IPS-NIHi7 (cell line): Measurements from ENCODE around the gene DCAF4L1.

ENCODE experiments used
- DNase-seq: peaks from one replicate; pipeline ENCODE4 v3.0.0; 2012; ENCODE audit warnings: mixed read lengths; ENCODE audit errors: extremely low spot score

DCAF4L1 gene, protein sequence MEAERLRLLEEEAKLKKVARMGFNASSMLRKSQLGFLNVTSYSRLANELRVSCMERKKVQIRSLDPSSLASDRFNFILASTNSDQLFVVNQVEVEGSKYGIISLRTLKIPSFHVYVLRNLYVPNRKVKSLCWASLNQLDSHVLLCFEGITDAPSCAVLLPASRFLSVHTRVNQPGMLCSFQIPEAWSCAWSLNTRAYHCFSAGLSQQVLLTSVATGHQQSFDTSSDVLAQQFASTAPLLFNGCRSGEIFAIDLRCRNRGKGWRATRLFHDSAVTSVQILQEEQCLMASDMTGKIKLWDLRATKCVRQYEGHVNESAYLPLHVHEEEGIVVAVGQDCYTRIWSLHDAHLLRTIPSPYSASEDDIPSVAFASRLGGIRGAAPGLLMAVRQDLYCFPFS

GRCh38 chr4:41981456-41981855 lies at the start of gene DCAF4L1:
TSS of gene DCAF4L1 (plus strand) at chr4:41981756. CDS start at chr4:41981793, 37 bp downstream.
- DNase-seq, result no peak

DNA sequence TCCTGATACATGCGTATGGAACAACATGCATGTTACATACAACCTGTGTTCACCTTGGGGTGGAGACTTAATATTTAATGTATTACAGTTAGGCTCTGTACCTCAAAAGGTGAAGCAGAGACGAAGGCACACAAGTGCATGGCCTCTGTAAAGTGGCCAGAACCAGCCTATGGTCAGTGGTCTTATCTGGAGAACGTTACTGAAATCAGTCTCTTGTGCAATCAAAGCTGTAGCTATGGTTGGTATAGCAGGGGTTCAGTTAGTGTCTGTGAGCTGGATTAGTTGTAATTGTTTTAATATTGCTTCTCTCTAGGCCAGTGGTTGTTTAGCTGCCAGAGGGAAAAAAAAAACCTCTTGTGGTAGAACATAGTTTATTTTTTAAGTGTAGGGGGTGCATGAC lies 48.6 kb upstream of the DCAF4L1 start:
- DNase-seq, result no peak

- DNase-seq, result no peak
Observed at GRCh38 chr4:41933997-41934503, 47.5 kb upstream of the DCAF4L1 start.

DNA sequence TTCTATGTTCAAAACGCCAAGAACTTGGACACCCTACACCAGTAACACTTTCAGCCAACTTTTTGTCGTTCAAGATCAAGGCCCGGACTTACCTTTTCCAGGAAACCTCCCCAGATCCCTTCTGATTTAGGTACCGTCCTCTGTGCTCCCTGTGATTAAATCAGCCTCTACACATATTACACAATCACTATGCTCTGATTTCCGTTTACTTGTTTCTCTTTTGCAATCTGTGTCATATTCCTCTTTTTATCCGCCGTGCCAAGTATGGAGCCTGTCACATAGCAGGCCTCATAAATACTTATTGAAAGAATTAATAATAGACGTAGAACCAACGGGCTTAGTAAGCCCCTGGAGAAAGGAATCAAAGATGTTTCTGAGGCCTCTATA lies 47.0 kb upstream of the DCAF4L1 start:
- DNase-seq, result no peak

- peak; percentile 92 for DNase-seq
Observed at GRCh38 chr4:41934901-41935651, 46.5 kb upstream of the DCAF4L1 start, which contains the start of gene TMEM33. TSS of gene TMEM33 (plus strand) at chr4:41935429. CDS start at chr4:41935485, 56 bp downstream.

DNA sequence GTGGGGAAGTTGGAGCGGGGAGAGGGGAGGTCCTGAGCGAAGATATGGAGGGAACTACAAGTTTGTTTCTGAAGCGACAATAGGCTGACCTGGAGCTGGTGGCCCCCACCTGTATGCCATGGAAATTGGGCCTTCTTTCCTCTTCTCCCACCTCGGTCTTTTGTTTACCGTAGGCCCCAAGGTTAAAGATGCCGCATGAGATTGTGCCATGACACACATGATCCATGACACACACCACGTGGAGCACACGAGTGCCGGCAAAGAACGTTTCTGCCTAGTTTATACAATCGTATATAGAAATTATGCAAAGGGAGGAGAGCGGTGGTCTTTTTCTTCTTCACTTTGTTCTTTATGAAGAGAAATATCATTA lies 45.9 kb upstream of the DCAF4L1 start:
- DNase-seq, result peak; percentile 43

DNA sequence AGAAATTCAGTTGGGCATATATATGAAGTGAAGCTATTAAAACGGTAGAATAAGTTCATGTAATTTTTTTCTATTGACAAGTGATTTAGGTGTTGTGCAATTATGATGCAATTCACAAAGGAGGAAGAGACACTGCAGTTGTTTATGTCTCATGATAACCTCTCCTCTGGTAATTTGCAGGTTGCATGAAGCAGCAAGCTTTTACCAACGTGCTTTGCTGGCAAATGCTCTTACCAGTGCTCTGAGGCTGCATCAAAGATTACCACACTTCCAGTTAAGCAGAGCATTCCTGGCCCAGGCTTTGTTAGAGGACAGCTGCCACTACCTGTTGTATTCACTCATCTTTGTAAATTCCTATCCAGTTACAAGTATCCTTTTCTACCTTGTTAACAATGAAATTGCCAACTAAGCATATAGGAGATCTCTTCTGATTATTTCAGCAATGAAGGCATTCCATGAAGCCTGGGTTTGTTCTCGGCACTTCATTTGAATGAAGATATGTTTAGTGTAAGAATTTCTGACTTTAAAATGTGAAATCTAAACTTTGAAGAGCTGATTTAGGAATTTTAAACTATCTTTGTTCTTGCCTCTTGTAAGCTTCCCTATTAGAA lies 42.4 kb upstream of the DCAF4L1 start:
- DNase-seq, result no peak

- DNase-seq, result no peak
Observed at GRCh38 chr4:41940834-41941233, 40.7 kb upstream of the DCAF4L1 start.

GRCh38 chr4:41943506-41943905 lies 38.0 kb upstream of the DCAF4L1 start:
- DNase-seq, result no peak

GRCh38 chr4:41944089-41944488 lies 37.5 kb upstream of the DCAF4L1 start:
- no peak for DNase-seq

- DNase-seq, result no peak
Observed at GRCh38 chr4:41949531-41949930, 32.0 kb upstream of the DCAF4L1 start.

DNA sequence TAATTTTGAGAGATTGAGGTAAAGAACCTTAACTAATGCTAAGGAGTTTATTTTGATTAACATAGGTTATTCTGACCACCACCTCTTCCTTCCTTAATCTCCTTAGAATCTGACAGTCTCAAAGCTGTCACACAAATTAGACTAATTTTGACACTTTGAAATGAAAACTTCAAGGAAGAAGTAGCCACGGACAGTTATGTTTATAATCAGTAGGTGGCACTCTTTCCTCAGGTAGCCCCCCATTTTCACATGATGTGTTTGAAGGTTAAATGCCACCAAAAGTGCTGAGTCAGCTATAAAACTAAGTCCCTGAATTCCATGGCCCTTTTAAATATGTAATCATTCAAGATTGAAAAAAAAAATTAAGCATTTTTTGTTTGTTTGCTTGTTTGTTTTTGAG lies 23.9 kb upstream of the DCAF4L1 start:
- DNase-seq, result peak; percentile 49

GRCh38 chr4:41963105-41963504 lies 18.5 kb upstream of the DCAF4L1 start:
- no peak for DNase-seq

DNA sequence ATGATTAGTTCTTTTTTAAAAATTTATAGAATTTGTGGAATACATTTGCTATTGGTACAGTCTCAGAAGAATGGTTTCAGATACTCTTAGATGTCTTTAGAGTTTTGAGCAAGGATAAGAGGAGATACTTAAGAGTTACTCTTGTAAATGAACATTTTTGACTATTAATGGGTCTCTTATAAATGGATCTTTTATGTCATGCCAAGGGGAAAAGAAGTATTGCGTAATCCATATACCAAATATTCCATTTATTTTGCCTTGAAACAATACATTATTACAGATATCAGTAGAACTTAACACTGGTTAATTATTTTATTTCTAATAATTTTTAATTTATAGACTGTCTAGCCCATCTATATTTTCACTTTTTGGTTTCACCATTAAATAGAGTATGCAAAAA lies 17.2 kb upstream of the DCAF4L1 start:
- DNase-seq, result no peak

DNA sequence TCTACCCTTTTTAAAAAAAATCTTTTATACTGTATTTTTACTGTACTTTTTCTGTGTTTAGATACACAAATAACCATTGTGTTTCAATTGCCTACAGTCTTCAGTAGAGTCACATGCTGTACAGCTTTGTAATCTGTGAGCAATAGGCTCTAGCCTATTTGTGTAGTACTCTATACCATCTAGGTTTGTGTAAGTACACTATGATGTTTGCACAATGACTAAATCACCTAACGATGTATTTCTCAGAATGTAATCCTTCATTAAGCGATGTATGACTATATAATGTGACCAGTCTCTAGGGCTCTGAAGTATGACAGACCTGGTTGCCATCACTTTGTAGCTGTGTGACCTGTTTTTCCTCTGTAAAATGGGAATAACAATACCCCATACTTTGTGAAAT lies 14.2 kb upstream of the DCAF4L1 start:
- no peak for DNase-seq

DNA sequence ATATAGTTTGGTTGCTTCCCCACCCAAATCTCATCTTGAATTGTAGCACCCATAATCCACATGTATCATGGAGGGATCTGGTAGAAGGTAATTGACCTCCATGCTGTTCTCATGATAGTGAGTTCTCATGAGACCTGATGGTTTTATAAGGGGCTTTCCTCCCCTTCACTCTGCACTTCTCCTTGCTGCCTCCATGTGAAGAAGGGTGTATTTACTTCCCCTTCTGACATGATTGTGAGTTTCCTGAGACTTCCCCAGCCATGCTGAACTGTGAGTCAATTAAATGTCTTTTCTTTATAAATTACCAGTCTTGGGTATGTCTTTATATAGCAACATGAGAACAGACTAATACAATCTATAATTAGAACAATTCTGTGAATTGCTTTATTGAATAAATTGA lies 11.9 kb upstream of the DCAF4L1 start:
- DNase-seq, result no peak

- no peak for DNase-seq
Observed at GRCh38 chr4:41975341-41975740, 6.2 kb upstream of the DCAF4L1 start.

GRCh38 chr4:41976775-41977516 lies 4.6 kb upstream of the DCAF4L1 start:
- DNase-seq, result no peak

GRCh38 chr4:41977709-41978108 lies 3.8 kb upstream of the DCAF4L1 start:
- DNase-seq, result no peak

- DNase-seq, result no peak
Observed at GRCh38 chr4:41982716-41983115, 1.2 kb downstream of the DCAF4L1 start.

DNA sequence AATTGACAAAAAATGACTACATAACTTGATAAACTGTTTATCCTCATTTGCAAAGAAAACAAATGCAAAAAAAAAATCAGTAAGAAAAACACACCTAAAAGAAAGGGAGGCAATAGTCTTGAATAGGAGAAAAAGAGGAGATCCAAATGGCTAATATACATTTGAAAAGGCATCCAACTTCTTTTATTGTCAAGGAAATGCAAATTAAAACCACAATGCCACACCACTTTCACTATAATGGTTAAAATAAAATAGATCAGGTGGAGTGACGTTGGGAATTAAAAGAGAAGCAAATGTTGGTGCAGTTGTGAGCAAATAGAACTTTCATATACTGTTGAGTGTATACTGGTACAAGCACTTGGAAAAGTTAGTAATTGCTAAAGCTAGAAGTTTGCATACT lies 3.6 kb downstream of the DCAF4L1 start:
- DNase-seq, result no peak

DNA sequence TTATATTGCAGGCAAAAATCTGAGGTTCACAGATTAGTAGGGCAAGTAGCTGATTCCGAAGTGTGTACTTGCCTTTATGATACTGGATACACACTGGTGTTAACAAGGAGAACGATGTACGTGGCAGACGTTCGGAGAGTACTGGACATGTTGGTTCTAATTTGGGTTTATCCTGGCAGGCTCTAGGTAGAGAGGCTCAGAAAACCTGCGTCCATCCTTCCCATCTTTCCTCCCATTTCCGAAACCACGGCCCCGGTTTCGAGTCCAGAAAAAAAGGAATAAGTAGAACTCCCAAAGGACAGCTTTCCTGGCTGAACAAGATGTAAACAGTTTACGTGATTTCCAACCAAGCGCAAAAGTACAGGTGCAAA lies 8.4 kb downstream of the DCAF4L1 start:
- no peak for DNase-seq
